ENCODE measurements around the gene MCM3AP. TPM values are rescaled to one million over a fixed set of nuclear protein-coding genes. Genes with fewer than 3 reads are reported as not detected.
A peak's percentile ranks its signal among the peaks of the same experiment; 100 is the strongest.

MCM3AP gene
- polyA plus RNA-seq, 1 donor from 2014 or later: 48.5 TPM

GRCh38 chr21:46295996-46296752, 10.8 kb upstream of the MCM3AP start:
- peak overlapping the region in 3 of 4 donors; percentile 58 to 88 (median 75) for H3K4me3 Mint-ChIP-seq
- H3K36me3 Mint-ChIP-seq: peaks cover 3% of the 10 kb centered on the region
- H3K4me1 Mint-ChIP-seq: peaks cover 0 to 9% (median 7%) of the 10 kb centered on the region in 3 donors
- no peaks in the 10 kb centered on the region for H3K9me3 Mint-ChIP-seq
- H3K27me3 Mint-ChIP-seq: no peaks in the 10 kb centered on the region
- H3K27ac Mint-ChIP-seq: peak overlapping the region in 2 of 3 donors; percentile 42 to 89

DNA sequence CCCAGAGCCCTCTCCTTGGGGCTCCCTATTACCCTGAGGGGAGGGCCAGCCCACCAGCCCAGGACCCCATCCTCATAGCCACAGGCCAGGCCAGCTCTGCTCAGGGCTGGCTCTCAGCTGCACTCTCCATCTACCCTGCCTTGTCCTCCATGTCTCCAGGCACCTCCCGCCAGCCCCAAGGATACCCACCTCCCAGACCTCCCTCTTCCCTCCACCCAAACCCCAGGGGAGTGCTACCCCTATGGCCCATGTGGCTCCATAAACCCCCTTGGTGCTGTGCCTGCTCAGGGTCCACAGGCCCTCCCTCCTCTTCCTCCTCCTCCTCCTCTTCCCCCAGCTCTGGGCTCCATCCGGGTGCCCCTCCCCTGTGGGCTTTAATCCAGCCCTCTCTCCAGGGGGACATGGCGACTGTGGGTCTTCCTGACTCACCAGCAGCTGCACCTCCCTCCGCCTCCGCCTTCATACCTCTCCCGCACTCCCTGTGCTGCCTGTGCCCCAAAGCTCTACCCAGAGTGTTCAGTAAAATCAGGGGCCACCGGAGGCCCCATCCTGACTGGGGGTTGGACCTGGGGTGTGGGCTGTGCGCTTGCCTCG, 9.9 kb upstream of the MCM3AP start:
- peaks cover 3% of the 10 kb centered on the region for H3K36me3 Mint-ChIP-seq
- H3K9me3 Mint-ChIP-seq: no peaks in the 10 kb centered on the region
- H3K27ac Mint-ChIP-seq: no peak overlapping the region
- H3K4me3 Mint-ChIP-seq: no peak overlapping the region
- H3K27me3 Mint-ChIP-seq: no peaks in the 10 kb centered on the region
- H3K4me1 Mint-ChIP-seq: peaks cover 0 to 9% (median 8%) of the 10 kb centered on the region in 3 donors

- no peak overlapping the region for H3K27ac Mint-ChIP-seq
- no peak overlapping the region for H3K4me3 Mint-ChIP-seq
- H3K9me3 Mint-ChIP-seq: no peaks in the 10 kb centered on the region
- peaks cover 3% of the 10 kb centered on the region for H3K36me3 Mint-ChIP-seq
- peaks cover 0 to 10% (median 8%) of the 10 kb centered on the region in 3 donors for H3K4me1 Mint-ChIP-seq
- no peaks in the 10 kb centered on the region for H3K27me3 Mint-ChIP-seq
These were observed 9.3 kb upstream of the MCM3AP start for GRCh38 chr21:46294647-46295176.

DNA sequence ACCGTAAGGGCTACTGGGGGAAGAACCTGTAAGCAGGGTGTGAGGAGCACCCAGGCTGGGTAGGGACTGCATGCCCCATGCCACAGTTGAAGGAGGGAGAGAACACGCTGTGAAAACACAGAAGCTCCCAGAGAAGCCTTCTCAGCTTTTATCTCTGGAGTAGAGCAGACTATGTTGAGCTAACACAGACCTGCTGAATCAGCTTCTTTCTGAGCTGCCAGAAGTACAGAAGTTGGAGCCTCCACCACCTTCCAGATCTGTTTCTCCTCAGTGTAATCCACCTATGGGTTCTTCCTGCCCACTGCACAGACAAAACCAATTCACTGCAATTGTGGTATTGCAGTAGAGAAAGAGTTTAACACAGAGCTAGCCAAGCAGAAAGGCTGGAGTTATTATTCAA, 6.2 kb upstream of the MCM3AP start:
- Mint-ChIP-seq H3K36me3 (peaks cover 2% of the 10 kb centered on the region), H3K4me1 (peaks cover 7 to 21% (median 13%) of the 10 kb centered on the region in 3 donors), H3K27me3 (no peaks in the 10 kb centered on the region), H3K9me3 (no peaks in the 10 kb centered on the region), H3K27ac (no peak overlapping the region), H3K4me3 (no peak overlapping the region)

GRCh38 chr21:46289655-46290179, 4.3 kb upstream of the MCM3AP start:
- peaks cover 14 to 27% (median 17%) of the 10 kb centered on the region in 3 donors for H3K4me1 Mint-ChIP-seq
- H3K27me3 Mint-ChIP-seq: no peaks in the 10 kb centered on the region
- H3K36me3 Mint-ChIP-seq: peaks cover 2% of the 10 kb centered on the region
- H3K4me3 Mint-ChIP-seq: peak overlapping the region in 1 of 4 donors; percentile 9
- H3K9me3 Mint-ChIP-seq: no peaks in the 10 kb centered on the region
- no peak overlapping the region for H3K27ac Mint-ChIP-seq

GRCh38 chr21:46287541-46287940, 2.1 kb upstream of the MCM3AP start:
- peaks cover 2% of the 10 kb centered on the region for H3K36me3 Mint-ChIP-seq
- H3K27ac Mint-ChIP-seq: no peak overlapping the region
- H3K4me3 Mint-ChIP-seq: peak overlapping the region in 2 of 4 donors; percentile 21 to 88
- peaks cover 28 to 40% (median 31%) of the 10 kb centered on the region in 3 donors for H3K4me1 Mint-ChIP-seq
- no peaks in the 10 kb centered on the region for H3K9me3 Mint-ChIP-seq
- no peaks in the 10 kb centered on the region for H3K27me3 Mint-ChIP-seq

- peak overlapping the region; percentile 88 to 99 (median 94) for H3K4me3 Mint-ChIP-seq
- H3K27ac Mint-ChIP-seq: peak overlapping the region; percentile 78 to 93 (median 93)
- peaks cover 29 to 40% (median 31%) of the 10 kb centered on the region in 3 donors for H3K4me1 Mint-ChIP-seq
These were observed 1.2 kb upstream of the MCM3AP start for GRCh38 chr21:46286648-46287002.

GRCh38 chr21:46285761-46286647, 593 bp upstream of the MCM3AP start, which contains the start of gene YBEY:
YBEY (plus strand) TSS chr21:46286342; CDS start chr21:46286914, 572 bp downstream.
- Mint-ChIP-seq H3K4me3 (peak within 1 kb of the TSS; percentile 88 to 99 (median 94)), H3K27ac (peak within 1 kb of the TSS; percentile 78 to 93 (median 93)), H3K36me3 (no peaks in the 10 kb centered on the region), H3K27me3 (no peaks in the 10 kb centered on the region), H3K4me1 (peaks cover 26 to 40% (median 31%) of the 10 kb centered on the region in 3 donors), H3K9me3 (no peaks in the 10 kb centered on the region)

More at GRCh38 chr21:46286648-46287002, 1.2 kb upstream of the MCM3AP start:
- Mint-ChIP-seq H3K36me3 (peaks cover 2% of the 10 kb centered on the region), H3K9me3 (no peaks in the 10 kb centered on the region), H3K27me3 (no peaks in the 10 kb centered on the region)

DNA sequence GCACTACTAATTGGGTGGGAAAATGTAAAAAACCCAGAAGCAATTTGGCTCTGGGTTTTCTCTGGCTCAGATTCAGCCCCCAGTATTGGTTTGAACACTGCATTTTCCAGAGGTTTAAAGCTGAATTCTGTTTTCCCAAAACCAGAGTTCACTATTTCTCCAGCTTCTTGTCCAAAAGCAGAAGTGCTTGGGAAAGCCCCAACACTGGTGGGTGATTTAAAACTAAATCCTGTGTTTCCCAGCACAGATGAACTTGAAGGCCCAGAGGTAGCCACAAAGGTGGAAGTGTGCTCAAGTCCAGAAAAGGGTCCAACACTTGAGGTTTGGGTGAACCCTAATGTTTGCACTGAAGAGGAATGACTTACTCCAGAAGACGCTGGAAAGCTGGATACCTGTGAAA, 678 bp downstream of the MCM3AP start:
- peaks cover 26 to 39% (median 31%) of the 10 kb centered on the region in 3 donors for H3K4me1 Mint-ChIP-seq
- H3K4me3 Mint-ChIP-seq: peak overlapping the region; percentile 45 to 93 (median 90)
- no peaks in the 10 kb centered on the region for H3K27me3 Mint-ChIP-seq
- peaks cover under 1% of the 10 kb centered on the region for H3K36me3 Mint-ChIP-seq
- no peaks in the 10 kb centered on the region for H3K9me3 Mint-ChIP-seq
- peak overlapping the region; percentile 39 to 84 (median 78) for H3K27ac Mint-ChIP-seq

GRCh38 chr21:46284077-46284644, 1.2 kb downstream of the MCM3AP start:
- H3K4me1 Mint-ChIP-seq: peaks cover 26 to 36% (median 31%) of the 10 kb centered on the region in 3 donors
- no peaks in the 10 kb centered on the region for H3K9me3 Mint-ChIP-seq
- H3K27ac Mint-ChIP-seq: peak overlapping the region in 2 of 3 donors; percentile 31 to 68
- H3K27me3 Mint-ChIP-seq: no peaks in the 10 kb centered on the region
- peaks cover 2% of the 10 kb centered on the region for H3K36me3 Mint-ChIP-seq
- peak overlapping the region; percentile 45 to 93 (median 78) for H3K4me3 Mint-ChIP-seq

GRCh38 chr21:46274797-46275390, 10.5 kb downstream of the MCM3AP start:
- Mint-ChIP-seq H3K4me3 (no peak overlapping the region), H3K4me1 (peaks cover 2 to 5% (median 4%) of the 10 kb centered on the region in 3 donors), H3K36me3 (peaks cover 8% of the 10 kb centered on the region), H3K27ac (no peak overlapping the region), H3K9me3 (no peaks in the 10 kb centered on the region), H3K27me3 (no peaks in the 10 kb centered on the region)

DNA sequence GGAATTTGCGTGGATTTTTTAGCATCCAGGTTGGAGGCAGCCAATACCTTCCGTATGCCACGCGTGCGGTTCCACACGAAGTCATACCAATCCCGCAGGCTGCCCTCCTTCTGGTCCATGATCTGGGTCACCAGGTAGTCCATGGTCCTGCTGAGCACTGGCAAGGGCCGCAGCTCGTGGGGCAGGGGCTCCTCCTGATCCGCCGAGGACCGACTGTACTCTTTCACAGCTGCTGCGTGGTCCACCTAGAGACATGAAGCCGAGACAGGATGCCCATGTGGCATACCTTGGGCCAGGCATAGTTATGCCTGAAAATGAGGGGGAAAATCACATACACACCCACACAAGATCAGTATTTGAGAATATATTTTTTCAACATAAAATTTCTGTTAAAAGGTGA, 12.1 kb downstream of the MCM3AP start:
- H3K36me3 Mint-ChIP-seq: peaks cover 7% of the 10 kb centered on the region
- H3K4me1 Mint-ChIP-seq: peaks cover 2 to 5% (median 4%) of the 10 kb centered on the region in 3 donors
- no peaks in the 10 kb centered on the region for H3K27me3 Mint-ChIP-seq
- H3K4me3 Mint-ChIP-seq: no peak overlapping the region
- peak overlapping the region in 2 of 3 donors; percentile 53 to 72 for H3K27ac Mint-ChIP-seq
- no peaks in the 10 kb centered on the region for H3K9me3 Mint-ChIP-seq

GRCh38 chr21:46269466-46269865, 15.9 kb downstream of the MCM3AP start:
- H3K27ac Mint-ChIP-seq: no peak overlapping the region
- no peak overlapping the region for H3K4me3 Mint-ChIP-seq
- H3K9me3 Mint-ChIP-seq: no peaks in the 10 kb centered on the region
- H3K4me1 Mint-ChIP-seq: no peaks in the 10 kb centered on the region
- H3K36me3 Mint-ChIP-seq: peaks cover 7% of the 10 kb centered on the region
- H3K27me3 Mint-ChIP-seq: no peaks in the 10 kb centered on the region

- Mint-ChIP-seq H3K27me3 (no peaks in the 10 kb centered on the region), H3K36me3 (peaks cover 9% of the 10 kb centered on the region), H3K4me1 (no peaks in the 10 kb centered on the region), H3K4me3 (no peak overlapping the region), H3K27ac (no peak overlapping the region), H3K9me3 (no peaks in the 10 kb centered on the region)
These were observed 17.0 kb downstream of the MCM3AP start for GRCh38 chr21:46268371-46268770.

All from IgD-negative memory B cell (primary cell).